MCF 10A (cell line): ENCODE data around the gene ADGRG3. TPM values are rescaled to one million over a fixed set of nuclear protein-coding genes. Genes with fewer than 3 reads are reported as not detected.

Source experiments
- BruUV-seq: library from RNA; stranded (reverse); fragments of 400-500 nt; replicated peaks from 2 replicates; lab custom pipeline; 2021; lab: Mats Ljungman, UMichigan
- CTCF ChIA-PET: fragments of 300-600 bp; sonication (Branson Sonifier 250); formaldehyde crosslinking; extraction: SDS; loops from one replicate; lab custom pipeline; 2021; ENCODE audit warnings: antibody characterized with exemption, inconsistent platforms; lab: Yijun Ruan, JAX
- POLR2A ChIA-PET: fragments of 300-600, 350-650 bp; sonication (Branson Sonifier 250); formaldehyde crosslinking; extraction: SDS; loops from one replicate; lab custom pipeline; 2020; ENCODE audit warnings: antibody characterized with exemption, inconsistent platforms; lab: Yijun Ruan, JAX
- DNase-seq: peaks from one replicate; pipeline ENCODE4 v3.0.0-alpha.2; 2018; ENCODE audit not compliant: unreplicated experiment
- H3K27ac Mint-ChIP-seq: one replicate; pipeline ENCODE4 v1.8.0; 2022; ENCODE audit warnings: mild to moderate bottlenecking, low read depth, mixed read lengths; ENCODE audit not compliant: unreplicated experiment
- H3K27me3 Mint-ChIP-seq: one replicate; pipeline ENCODE4 v1.8.0; 2022; ENCODE audit warnings: mixed read lengths; ENCODE audit not compliant: insufficient read depth, unreplicated experiment
- H3K36me3 Mint-ChIP-seq: one replicate; pipeline ENCODE4 v1.8.0; 2022; ENCODE audit warnings: mild to moderate bottlenecking, moderate library complexity, mixed read lengths; ENCODE audit not compliant: insufficient read depth, unreplicated experiment
- H3K4me1 Mint-ChIP-seq: one replicate; pipeline ENCODE4 v1.8.0; 2022; ENCODE audit warnings: mixed read lengths; ENCODE audit not compliant: insufficient read depth, unreplicated experiment
- H3K4me3 Mint-ChIP-seq: one replicate; pipeline ENCODE4 v1.8.0; 2022; ENCODE audit warnings: mild to moderate bottlenecking, moderate library complexity, mixed read lengths; ENCODE audit not compliant: unreplicated experiment
- H3K9me3 Mint-ChIP-seq: one replicate; pipeline ENCODE4 v1.8.0; 2022; ENCODE audit warnings: mixed read lengths; ENCODE audit not compliant: unreplicated experiment
- intact Hi-C: fragments of 100-400 bp; cut with micrococcal nuclease; formaldehyde crosslinking; loops from 2 replicates; pipeline ENCODE4 v1.14.1; 2022
- total RNA-seq: library from RNA; stranded (reverse); gene quantifications from 2 replicates; pipeline ENCODE4 v1.2.3, GENCODE V29; 2022
- TF ChIP-seq, protein P1 (sequence below): fragments of 200-600 bp; IDR thresholded peaks from one replicate; pipeline ENCODE4 v1.8.0; 2022; ENCODE audit warnings: antibody characterized with exemption, mild to moderate bottlenecking; ENCODE audit not compliant: unreplicated experiment

ADGRG3 gene
- total RNA-seq, 1 experiment from 2014 or later, result not detected

DNA sequence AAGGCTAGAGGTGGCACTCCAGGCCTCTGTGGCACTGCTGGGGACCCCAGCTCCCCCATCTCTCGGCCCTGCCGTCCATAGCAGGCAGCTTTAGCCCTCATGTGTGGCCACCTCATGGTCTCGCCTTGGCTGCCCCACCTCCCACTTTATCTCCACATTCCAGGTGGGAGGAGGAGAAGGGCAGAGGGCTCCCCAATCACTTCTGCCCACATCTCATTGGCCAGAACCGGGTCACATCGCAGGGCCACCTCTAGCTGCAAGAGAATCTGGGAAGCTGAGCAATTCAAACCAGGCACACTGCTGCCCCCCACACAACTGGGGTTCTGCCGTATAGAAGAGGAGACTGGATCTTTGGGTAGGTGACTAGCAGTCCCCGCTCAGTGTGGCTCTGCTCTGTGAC, 28.1 kb downstream of the ADGRG3 start:
- Mint-ChIP-seq H3K4me1 (no peaks in the 10 kb centered on the region), H3K27me3 (peaks cover 20% of the 10 kb centered on the region), H3K27ac (no peak overlapping the region), H3K9me3 (no peaks in the 10 kb centered on the region), H3K36me3 (no peaks in the 10 kb centered on the region), H3K4me3 (no peak overlapping the region)
- no peak for DNase-seq
- TF ChIP-seq, protein P1, sequence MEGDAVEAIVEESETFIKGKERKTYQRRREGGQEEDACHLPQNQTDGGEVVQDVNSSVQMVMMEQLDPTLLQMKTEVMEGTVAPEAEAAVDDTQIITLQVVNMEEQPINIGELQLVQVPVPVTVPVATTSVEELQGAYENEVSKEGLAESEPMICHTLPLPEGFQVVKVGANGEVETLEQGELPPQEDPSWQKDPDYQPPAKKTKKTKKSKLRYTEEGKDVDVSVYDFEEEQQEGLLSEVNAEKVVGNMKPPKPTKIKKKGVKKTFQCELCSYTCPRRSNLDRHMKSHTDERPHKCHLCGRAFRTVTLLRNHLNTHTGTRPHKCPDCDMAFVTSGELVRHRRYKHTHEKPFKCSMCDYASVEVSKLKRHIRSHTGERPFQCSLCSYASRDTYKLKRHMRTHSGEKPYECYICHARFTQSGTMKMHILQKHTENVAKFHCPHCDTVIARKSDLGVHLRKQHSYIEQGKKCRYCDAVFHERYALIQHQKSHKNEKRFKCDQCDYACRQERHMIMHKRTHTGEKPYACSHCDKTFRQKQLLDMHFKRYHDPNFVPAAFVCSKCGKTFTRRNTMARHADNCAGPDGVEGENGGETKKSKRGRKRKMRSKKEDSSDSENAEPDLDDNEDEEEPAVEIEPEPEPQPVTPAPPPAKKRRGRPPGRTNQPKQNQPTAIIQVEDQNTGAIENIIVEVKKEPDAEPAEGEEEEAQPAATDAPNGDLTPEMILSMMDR, result no peak
- ChIA-PET CTCF (interaction anchor here (0.9 kb wide), 1 partner anchor 114 kb away, joined by 3 read pairs; no protein-coding TSS in a partner anchor), POLR2A (no interaction called here)
- no TSS peak for BruUV-seq
- intact Hi-C loops, result no loop called here

DNA sequence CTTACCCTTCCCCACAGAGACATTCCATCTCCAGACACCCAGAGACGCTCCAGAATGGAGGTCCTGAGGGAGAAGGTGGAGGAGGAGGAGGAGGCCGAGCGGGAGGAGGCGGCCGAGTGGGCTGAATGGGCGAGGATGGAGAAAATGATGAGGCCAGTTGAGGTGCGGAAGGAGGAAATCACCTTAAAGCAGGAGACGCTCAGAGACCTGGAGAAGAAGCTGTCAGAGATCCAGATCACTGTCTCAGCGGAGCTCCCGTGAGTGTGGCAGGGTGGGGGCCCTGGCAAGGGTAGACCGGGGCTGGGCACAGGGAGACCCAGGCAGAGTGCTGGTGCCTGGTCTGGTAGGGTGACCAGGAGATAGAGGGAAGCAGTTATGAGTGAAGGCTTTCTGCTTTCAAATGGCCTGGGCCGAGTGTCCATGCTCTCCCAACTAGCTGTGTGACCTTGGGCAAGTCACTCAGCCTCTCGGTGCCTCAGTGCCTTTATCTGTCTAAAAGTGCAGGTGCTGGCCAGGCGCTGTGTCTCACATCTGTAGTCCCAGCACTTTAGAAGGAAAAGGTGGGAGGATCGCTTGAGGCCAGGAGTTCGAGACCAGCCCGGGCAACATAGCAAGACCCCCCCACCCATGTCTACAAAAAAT, 29.9 kb downstream of the ADGRG3 start:
- ChIA-PET POLR2A (no interaction called here), CTCF (no interaction called here)
- H3K27ac Mint-ChIP-seq, result no peak overlapping the region
- H3K9me3 Mint-ChIP-seq, result no peaks in the 10 kb centered on the region
- no peaks in the 10 kb centered on the region for H3K36me3 Mint-ChIP-seq
- H3K4me3 Mint-ChIP-seq, result no peak overlapping the region
- no peak for DNase-seq
- TF ChIP-seq, protein P1, result no peak
- H3K27me3 Mint-ChIP-seq, result peaks cover 6% of the 10 kb centered on the region
- intact Hi-C loops, result no loop called here
- no peaks in the 10 kb centered on the region for H3K4me1 Mint-ChIP-seq
- no TSS peak for BruUV-seq

DNA sequence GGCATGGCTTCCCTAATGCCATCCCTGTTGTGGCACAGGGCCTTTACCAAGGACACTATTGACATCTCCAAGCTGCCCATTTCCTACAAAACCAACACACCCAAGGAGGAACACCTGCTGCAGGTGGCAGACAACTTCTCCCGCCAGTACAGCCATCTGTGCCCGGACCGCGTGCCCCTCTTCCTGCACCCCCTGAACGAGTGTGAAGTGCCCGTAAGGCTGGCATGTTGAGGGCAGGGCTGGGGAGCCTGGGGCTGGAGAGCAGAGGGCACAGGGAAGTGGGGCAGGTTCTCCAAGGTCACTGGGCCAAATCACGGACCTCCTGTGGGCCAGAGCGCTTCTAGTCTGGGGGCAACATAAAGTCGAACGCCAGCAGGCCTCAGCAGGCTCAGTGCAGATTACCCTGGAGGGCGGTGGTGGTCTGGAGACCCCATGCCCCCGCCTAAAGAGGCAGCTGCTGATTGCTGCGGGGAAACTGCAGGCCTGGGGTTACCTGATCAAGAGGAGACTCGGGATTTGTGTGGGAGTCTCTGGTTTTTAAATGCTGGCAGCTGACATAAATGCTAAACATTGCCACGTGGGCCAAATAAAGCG, 30.8 kb downstream of the ADGRG3 start:
- no TSS peak for BruUV-seq
- Mint-ChIP-seq H3K4me3 (no peak overlapping the region), H3K36me3 (no peaks in the 10 kb centered on the region), H3K27ac (no peak overlapping the region), H3K9me3 (no peaks in the 10 kb centered on the region), H3K27me3 (peaks cover 2% of the 10 kb centered on the region), H3K4me1 (no peaks in the 10 kb centered on the region)
- DNase-seq, result no peak
- intact Hi-C loops, result no loop called here
- POLR2A ChIA-PET, result no interaction called here
- CTCF ChIA-PET, result no interaction called here
- TF ChIP-seq, protein P1, result no peak

DNA sequence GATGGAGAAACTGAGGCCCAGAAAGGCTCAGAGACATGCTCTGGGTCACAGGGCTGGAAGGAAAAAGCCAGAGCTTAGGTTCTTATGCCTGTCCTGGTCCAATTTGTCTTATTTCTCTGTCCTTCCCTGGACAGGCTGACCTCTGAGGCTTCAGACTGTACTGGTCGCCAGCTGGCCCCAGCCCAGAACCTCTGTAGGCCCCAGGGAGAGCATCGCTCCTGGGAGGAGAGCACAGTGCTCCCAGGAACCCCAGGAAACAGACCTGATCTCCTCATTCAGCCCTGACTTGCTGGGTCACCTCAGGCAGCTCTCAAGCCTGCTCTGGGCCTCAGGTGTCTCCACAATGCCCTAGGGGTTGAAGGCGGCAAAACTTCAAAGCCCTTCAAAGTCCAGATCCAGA, 31.4 kb downstream of the ADGRG3 start:
- no peaks in the 10 kb centered on the region for H3K36me3 Mint-ChIP-seq
- no peak for DNase-seq
- no peaks in the 10 kb centered on the region for H3K9me3 Mint-ChIP-seq
- H3K27ac Mint-ChIP-seq, result no peak overlapping the region
- H3K27me3 Mint-ChIP-seq, result peaks cover 7% of the 10 kb centered on the region
- no peak overlapping the region for H3K4me3 Mint-ChIP-seq
- no TSS peak for BruUV-seq
- intact Hi-C loops, result no loop called here
- POLR2A ChIA-PET, result no interaction called here
- CTCF ChIA-PET, result interaction anchor here (1.5 kb wide), 1 partner anchor 18 kb away, joined by 4 read pairs; no protein-coding TSS in a partner anchor
- no peaks in the 10 kb centered on the region for H3K4me1 Mint-ChIP-seq
- TF ChIP-seq, protein P1, result no peak
